A673 (cell line): ENCODE results near the gene ZNF74. TPM values are rescaled to one million over a fixed set of nuclear protein-coding genes. Genes with fewer than 3 reads are reported as not detected.

Experiments used
- BruUV-seq: library from RNA; stranded (reverse); fragments of 400-500 nt; replicated peaks from 2 replicates; lab custom pipeline; 2021; lab: Mats Ljungman, UMichigan
- CTCF ChIA-PET: fragments of 300-600 bp; sonication (Branson Sonifier 250); formaldehyde crosslinking; loops from one replicate; lab custom pipeline; 2022; ENCODE audit warnings: antibody characterized with exemption; lab: Charles Lee
- POLR2A ChIA-PET: fragments of 300-600 bp; sonication (Branson Sonifier 250); formaldehyde crosslinking; loops from one replicate; lab custom pipeline; 2022; ENCODE audit warnings: antibody characterized with exemption; ENCODE audit not compliant: low non-redundant PET; lab: Charles Lee
- DNase-seq: peaks from one replicate; pipeline ENCODE4 v3.0.0-alpha.2; 2015; ENCODE audit warnings: low spot score
- H3K27ac ChIP-seq: fragments of 200-600 bp; sonication (generic); 2 replicates; pipeline ENCODE4 v1.5.1; 2016; ENCODE audit warnings: mixed run types, low read depth, mild to moderate bottlenecking, mixed read lengths, antibody characterized with exemption, low read length; ENCODE audit not compliant: poor library complexity, severe bottlenecking
- H3K27me3 ChIP-seq: fragments of 200-600 bp; sonication (generic); replicated peaks from 2 replicates; pipeline ENCODE4 v1.6.1; 2017; ENCODE audit warnings: mixed run types, low read depth, mild to moderate bottlenecking, mixed read lengths, antibody characterized with exemption, low read length; ENCODE audit not compliant: insufficient read depth, poor library complexity
- H3K36me3 ChIP-seq: fragments of 200-600 bp; sonication (generic); 2 replicates; pipeline ENCODE4 v1.6.1; 2016; ENCODE audit warnings: mixed run types, mild to moderate bottlenecking, mixed read lengths, antibody characterized with exemption, low read length; ENCODE audit not compliant: insufficient read depth, poor library complexity, severe bottlenecking
- H3K4me1 ChIP-seq: fragments of 200-600 bp; sonication (generic); 2 replicates; pipeline ENCODE4 v1.6.1; 2017; ENCODE audit warnings: mixed run types, mild to moderate bottlenecking, mixed read lengths, antibody characterized with exemption, low read length; ENCODE audit not compliant: insufficient read depth, poor library complexity, severe bottlenecking
- H3K4me3 ChIP-seq: fragments of 200-600 bp; sonication (generic); 2 replicates; pipeline ENCODE4 v1.5.1; 2016; ENCODE audit warnings: low read depth, mixed run types, mild to moderate bottlenecking, mixed read lengths, low read length; ENCODE audit not compliant: poor library complexity, severe bottlenecking
- H3K9me3 ChIP-seq: fragments of 200-600 bp; sonication (generic); 2 replicates; pipeline ENCODE4 v1.6.1; 2016; ENCODE audit warnings: mixed run types, low read depth, mild to moderate bottlenecking, mixed read lengths, antibody characterized with exemption, low read length; ENCODE audit not compliant: poor library complexity, severe bottlenecking
- CTCF ChIP-seq: fragments of 300-800, 200-600 bp; sonication (generic); conservative IDR thresholded peaks from 2 replicates; pipeline ENCODE4 v1.5.1; 2017; ENCODE audit warnings: low read depth, mild to moderate bottlenecking, antibody characterized with exemption, low read length, moderate library complexity, mixed read lengths
- EZH2 ChIP-seq: fragments of 200-600 bp; sonication (generic); IDR thresholded peaks from 2 replicates; pipeline ENCODE4 v1.6.1; 2017; ENCODE audit warnings: borderline replicate concordance, low read depth, mild to moderate bottlenecking, mixed read lengths, antibody characterized with exemption, low read length; ENCODE audit not compliant: poor library complexity, severe bottlenecking
- intact Hi-C: fragments of 100-400 bp; cut with micrococcal nuclease; formaldehyde crosslinking; loops from one replicate; pipeline ENCODE4 v1.10.0; 2022; ENCODE audit not compliant: unreplicated experiment
- total RNA-seq: library from RNA; stranded (reverse); gene quantifications from 2 replicates; pipeline ENCODE4 v1.2.3, GENCODE V29; 2021

Gene ZNF74
- total RNA-seq, 1 experiment from 2014 or later = 37.2 TPM

GRCh38 chr22:20405291-20405930 is 11.5 kb downstream of the ZNF74 start:
- Histone ChIP-seq H3K9me3 (no peaks in the 10 kb centered on the region), H3K36me3 (peaks cover 37% of the 10 kb centered on the region), H3K4me3 (no peak overlapping the region), H3K4me1 (no peaks in the 10 kb centered on the region), H3K27me3 (no peaks in the 10 kb centered on the region), H3K27ac (no peak overlapping the region)
- no TSS peak for BruUV-seq
- intact Hi-C loops = no loop called here
- no peak for TF ChIP-seq EZH2
- no peak for TF ChIP-seq CTCF
- no peak for DNase-seq
- ChIA-PET CTCF (interaction anchor here (0.9 kb wide), 1 partner anchor 13 kb away, joined by 3 read pairs; no protein-coding TSS in a partner anchor), POLR2A (no interaction called here)

GRCh38 chr22:20405931-20406685 is 12.2 kb downstream of the ZNF74 start:
- BruUV-seq = no TSS peak
- H3K27ac ChIP-seq = no peak overlapping the region
- no peak for TF ChIP-seq CTCF
- TF ChIP-seq EZH2 = no peak
- intact Hi-C loops = no loop called here
- no peak overlapping the region for H3K4me3 ChIP-seq
- POLR2A ChIA-PET = no interaction called here
- H3K9me3 ChIP-seq = no peaks in the 10 kb centered on the region
- DNase-seq = no peak
- H3K36me3 ChIP-seq = peaks cover 34% of the 10 kb centered on the region
- no peaks in the 10 kb centered on the region for H3K4me1 ChIP-seq
- no peaks in the 10 kb centered on the region for H3K27me3 ChIP-seq
- CTCF ChIA-PET = no interaction called here

- TSS peak; percentile 45 for BruUV-seq
- Histone ChIP-seq H3K36me3 (peaks cover 27% of the 10 kb centered on the region), H3K27me3 (no peaks in the 10 kb centered on the region), H3K9me3 (no peaks in the 10 kb centered on the region), H3K27ac (no peak overlapping the region), H3K4me3 (no peak overlapping the region), H3K4me1 (no peaks in the 10 kb centered on the region)
- TF ChIP-seq CTCF (no peak), EZH2 (no peak)
- POLR2A ChIA-PET = no interaction called here
- intact Hi-C loops = no loop called here
- no peak for DNase-seq
- CTCF ChIA-PET = no interaction called here
These were observed 12.9 kb downstream of the ZNF74 start for GRCh38 chr22:20406686-20407408.
